ENCODE results near the gene ATG13. TPM values are rescaled to one million over a fixed set of nuclear protein-coding genes. Genes with fewer than 3 reads are reported as not detected.
"Not testable (repeated sequence)": the region's sequence is repeated elsewhere in the genome, so short reads cannot be mapped to it uniquely, and the experiment has no call there.

The ATG13 gene
- total RNA-seq, 2 donors from 2014 or later: 40.8 to 52.9 TPM

GRCh38 chr11:46711303-46711702 lies 94.0 kb downstream of the ATG13 start:
- DNase-seq (ENCODE audit: low spot score): no peak
- intact Hi-C loops (cut with DNase I): no loop called here

GRCh38 chr11:46712874-46713576 lies 95.7 kb downstream of the ATG13 start:
- DNase-seq (ENCODE audit: low spot score): no peak
- intact Hi-C loops (cut with DNase I): no loop called here

DNA sequence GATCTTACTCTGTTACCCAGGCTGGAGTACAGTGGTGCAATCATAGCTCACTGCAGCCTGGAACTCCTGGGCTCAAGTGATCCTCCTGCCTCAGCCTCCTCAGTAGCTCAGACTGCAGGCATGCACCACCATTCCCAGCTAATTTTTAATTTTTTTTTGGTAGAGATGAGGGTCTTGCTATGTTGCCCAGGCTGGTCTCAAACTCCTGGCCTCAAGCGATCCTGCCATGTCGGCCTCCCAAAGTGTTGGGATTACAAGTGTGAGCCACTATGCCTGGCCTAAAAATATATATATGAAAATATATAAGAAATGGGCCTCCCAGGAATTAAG lies 100.4 kb downstream of the ATG13 start:
- intact Hi-C loops (cut with DNase I); DNase-seq (ENCODE audit: low spot score): not testable (repeated sequence)

DNA sequence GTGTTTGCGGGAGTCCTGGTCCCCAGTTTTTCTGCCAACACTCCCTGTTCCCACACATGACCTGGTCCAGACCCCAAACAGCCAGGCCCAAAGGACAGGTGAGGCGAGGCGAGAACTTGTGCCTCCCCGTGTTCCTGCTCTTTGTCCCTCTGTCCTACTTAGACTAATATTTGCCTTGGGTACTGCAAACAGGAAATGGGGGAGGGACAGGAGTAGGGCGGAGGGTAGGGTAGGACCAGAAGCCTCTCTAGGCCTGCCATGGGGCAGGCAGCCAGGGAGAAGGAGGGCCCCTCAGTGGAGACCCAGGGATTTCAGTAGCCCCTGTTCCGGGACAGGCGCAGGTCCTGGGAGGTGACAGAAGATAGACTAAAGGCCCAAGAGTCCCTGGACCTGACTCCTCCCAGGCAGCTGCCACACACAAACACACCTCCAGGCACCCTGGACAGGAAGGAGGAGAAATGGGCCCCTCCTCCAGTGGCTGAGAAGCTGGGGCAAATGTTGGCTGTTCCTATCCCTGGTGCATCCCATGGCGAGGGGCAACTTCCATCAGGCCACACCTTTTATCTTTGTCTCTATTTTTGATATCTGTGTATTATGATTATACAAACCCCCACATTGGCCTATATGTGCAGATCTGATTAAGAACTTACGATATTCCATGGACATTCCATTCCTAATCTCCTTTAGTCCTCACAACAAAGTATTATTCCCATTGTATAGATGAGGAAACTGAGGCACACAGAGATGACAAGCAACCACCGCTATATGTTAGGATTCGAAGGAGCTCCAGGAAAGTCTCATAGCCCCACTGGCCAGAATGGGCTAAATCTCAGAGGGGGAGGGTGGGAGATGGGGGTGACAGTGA lies 101.0 kb downstream of the ATG13 start:
- DNase-seq (ENCODE audit: low spot score): no peak
- intact Hi-C loops (cut with DNase I): no loop called here

GRCh38 chr11:46719048-46719542 lies 101.7 kb downstream of the ATG13 start, which contains the start of gene F2:
Gene F2, plus strand, starts transcription at chr11:46719213. Its CDS starts 23 bp downstream, at chr11:46719236.
- no peak for DNase-seq (ENCODE audit: low spot score)
- intact Hi-C loops (cut with DNase I): no loop called here

DNA sequence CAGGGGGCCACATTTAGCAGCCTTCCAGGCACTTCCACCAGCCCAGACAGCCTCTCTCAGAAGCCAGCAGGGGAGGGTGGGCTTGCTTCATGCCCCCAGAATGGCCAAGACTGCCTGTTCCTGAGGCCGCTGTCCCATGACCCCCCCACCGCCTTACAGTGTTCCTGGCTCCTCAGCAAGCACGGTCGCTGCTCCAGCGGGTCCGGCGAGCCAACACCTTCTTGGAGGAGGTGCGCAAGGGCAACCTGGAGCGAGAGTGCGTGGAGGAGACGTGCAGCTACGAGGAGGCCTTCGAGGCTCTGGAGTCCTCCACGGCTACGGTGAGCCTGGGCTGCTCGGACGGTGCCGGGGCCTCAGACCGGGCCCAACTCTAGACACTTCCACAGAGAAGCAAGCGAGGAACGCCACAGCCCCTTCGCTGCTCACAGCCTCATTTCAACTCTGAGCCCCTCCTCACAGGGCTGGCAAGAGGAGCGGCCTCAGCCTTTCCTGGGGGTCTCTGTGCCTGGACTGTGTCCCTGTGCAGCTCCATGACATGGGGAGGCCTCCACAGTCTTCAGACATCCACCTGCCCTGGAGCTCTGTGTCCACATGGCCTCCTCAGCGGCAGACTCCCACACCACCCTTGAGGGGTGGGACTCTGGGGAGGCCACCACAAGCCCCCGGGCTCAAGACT lies 102.3 kb downstream of the ATG13 start:
- intact Hi-C loops (cut with DNase I): no loop called here
- no peak for DNase-seq (ENCODE audit: low spot score)

DNA sequence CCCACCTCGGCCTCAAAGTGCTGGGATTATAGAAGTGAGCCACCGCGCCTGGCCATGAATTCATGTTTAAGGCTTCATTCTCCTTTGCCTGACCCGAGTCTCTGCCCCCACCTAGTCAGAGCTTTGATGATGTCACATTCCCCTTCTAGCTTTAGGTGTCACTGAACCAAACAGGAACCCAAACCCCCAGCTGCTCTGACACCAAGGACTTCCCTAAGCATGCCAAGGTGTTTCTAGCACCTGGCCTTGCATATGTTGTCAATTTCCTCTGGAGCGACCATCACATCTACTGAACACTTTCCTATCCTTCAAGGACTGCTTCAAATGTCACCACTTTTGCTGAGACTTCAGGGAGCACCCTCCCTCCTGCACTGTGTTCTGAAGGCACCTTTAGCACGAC lies 103.9 kb downstream of the ATG13 start:
- intact Hi-C loops (cut with DNase I): no loop called here
- DNase-seq (ENCODE audit: low spot score): no peak

GRCh38 chr11:46722566-46723358 lies 105.4 kb downstream of the ATG13 start:
- no peak for DNase-seq (ENCODE audit: low spot score)
- intact Hi-C loops (cut with DNase I): no loop called here

- intact Hi-C loops (cut with DNase I): no loop called here
- no peak for DNase-seq (ENCODE audit: low spot score)
Measured at GRCh38 chr11:46723359-46723680, 106.0 kb downstream of the ATG13 start.

DNA sequence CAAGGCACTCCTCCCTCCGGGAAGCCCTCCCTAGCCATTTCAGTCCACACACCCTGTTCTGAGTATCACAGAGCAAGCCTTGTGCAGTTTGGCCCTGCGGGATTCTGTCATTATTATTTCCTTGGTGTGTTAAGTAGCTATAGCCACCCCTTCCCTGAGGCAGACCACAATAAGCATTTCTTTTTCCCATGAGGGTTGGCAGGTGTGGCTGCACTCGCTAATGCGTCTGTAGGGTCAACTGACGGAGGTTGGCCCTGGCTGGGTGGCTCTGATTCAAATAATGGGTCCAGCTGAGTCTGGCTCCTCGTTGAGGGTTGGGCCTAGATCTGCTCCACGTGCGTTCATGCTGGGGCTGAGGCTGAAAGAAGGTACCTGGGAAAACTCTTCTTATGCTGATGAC lies 106.7 kb downstream of the ATG13 start:
- DNase-seq (ENCODE audit: low spot score): no peak
- intact Hi-C loops (cut with DNase I): loop anchor here in 1 of 2 donors (2.0 kb wide), 1 partner anchor 75 kb away; no protein-coding TSS in a partner anchor

Other genes starting within 250 kb of the ATG13 start
- 10 to 100 TPM; 16.6 to 28.9 TPM for gene MDK, start 235.9 kb upstream of the ATG13 start, total RNA-seq
- not detected for gene CHRM4, start 225.8 kb upstream of the ATG13 start, total RNA-seq
- 10 to 100 TPM; 25.9 to 27.3 TPM for gene AMBRA1, start 23.5 kb upstream of the ATG13 start, total RNA-seq
- 1 to 10 TPM; 3.5 to 3.9 TPM for gene HARBI1, start 326 bp upstream of the ATG13 start, total RNA-seq
- gene ARHGAP1, start 83.1 kb downstream of the ATG13 start, total RNA-seq: 100 to 1,000 TPM; 265 to 283 TPM
- 1 to 10 TPM; 5.4 to 5.7 TPM for gene ZNF408, start 83.5 kb downstream of the ATG13 start, total RNA-seq
- gene F2, start 101.7 kb downstream of the ATG13 start, total RNA-seq: not detected
- 10 to 100 TPM; 56.8 to 66.4 TPM for gene CKAP5, start 228.7 kb downstream of the ATG13 start, total RNA-seq

Data from posterior vena cava (tissue), 2 donors.